HG03039 (cell line): ENCODE data around the gene PMCH.
A peak's percentile ranks its signal among the peaks of the same experiment; 100 is the strongest.
"Not testable (repeated sequence)": the region's sequence is repeated elsewhere in the genome, so short reads cannot be mapped to it uniquely, and the experiment has no call there.

Experiments used
- ATAC-seq: cut with Tn5 transposase; IDR thresholded peaks from one replicate; pipeline ENCODE4 v1.9.1; 2021; ENCODE audit warnings: mild to moderate bottlenecking, moderate library complexity; ENCODE audit not compliant: unreplicated experiment

Gene PMCH

GRCh38 chr12:102197789-102198188 is at the start of gene PMCH:
Gene PMCH, minus strand, starts transcription at chr12:102197833. Its CDS starts 63 bp downstream, at chr12:102197770.
- ATAC-seq: peak; percentile 84

DNA sequence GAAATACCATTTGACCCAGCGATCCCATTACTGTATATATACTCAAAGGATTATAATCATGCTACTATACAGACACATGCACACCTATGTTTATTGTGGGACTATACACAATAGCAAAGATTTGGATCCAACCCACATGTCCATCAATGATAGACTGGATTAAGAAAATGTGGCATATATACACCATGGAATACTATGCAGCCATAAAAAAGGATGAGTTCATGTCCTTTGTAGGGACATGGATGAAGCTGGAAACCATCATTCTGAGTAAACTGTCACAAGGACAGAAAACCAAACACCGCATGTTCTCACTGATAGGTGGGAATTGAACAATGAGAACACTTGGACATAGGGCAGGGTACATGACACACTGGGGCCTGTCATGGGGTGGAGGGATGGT is 43.2 kb upstream of the PMCH start:
- ATAC-seq: not testable (repeated sequence)

DNA sequence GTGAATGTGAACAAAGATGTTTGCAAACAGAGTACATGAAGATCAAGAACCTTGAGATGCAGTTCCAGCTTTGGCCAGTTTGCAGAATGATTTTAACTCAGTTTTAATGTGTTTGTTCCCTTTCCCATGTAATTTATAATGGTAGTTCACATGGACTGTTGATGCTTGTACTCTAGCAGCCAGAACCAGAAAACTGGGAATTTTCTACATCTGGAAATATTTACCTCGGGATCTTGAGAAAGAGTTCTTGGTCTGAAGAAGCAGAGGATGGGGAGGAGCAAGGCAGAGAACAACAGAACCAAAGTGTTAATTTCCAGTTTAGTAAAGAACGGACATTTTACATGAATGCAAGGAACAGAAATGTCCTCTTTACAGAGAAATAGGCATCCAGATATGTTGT is 37.0 kb upstream of the PMCH start:
- no peak for ATAC-seq

DNA sequence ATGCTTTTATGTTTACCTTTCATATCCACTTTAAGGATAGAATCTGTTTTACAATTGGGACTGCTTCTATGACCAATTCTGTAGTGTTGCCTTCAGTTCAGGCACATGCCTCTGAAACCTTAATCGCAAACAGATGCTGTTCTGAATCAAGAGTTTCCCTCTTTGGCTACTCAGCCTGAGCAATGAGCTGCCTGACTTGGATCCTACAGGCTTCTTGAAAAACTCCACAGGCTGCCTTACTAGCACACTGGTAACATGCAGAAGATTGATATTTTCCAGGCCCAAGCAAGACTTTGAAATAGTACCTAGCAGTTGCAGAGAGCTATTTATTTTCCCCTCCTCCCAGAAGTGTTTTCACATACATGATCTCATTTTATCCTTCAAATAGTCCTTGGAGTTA is 34.8 kb upstream of the PMCH start:
- ATAC-seq: no peak

DNA sequence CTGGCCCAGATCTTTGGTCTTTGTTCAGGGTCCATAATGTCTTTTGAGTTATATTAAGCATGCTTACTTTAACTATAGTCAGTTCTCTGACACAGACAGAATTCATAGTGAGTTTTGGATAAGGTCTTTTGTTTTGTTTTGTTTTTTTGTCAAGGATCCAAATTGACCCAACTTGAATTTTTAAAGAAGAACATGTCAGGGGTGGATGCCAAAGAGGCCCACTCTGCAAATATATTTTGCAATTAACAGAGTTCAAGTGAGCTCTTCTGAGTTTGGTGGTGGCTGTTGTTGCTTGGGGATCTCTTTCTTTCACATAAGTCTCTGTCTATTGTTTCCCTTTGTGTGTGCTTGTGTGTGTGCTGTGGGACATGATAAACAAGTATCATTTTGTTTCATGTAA is 34.4 kb upstream of the PMCH start:
- ATAC-seq: no peak

GRCh38 chr12:102227954-102228353 is 30.3 kb upstream of the PMCH start:
- ATAC-seq: no peak

GRCh38 chr12:102220736-102221135 is 23.1 kb upstream of the PMCH start:
- ATAC-seq: no peak

DNA sequence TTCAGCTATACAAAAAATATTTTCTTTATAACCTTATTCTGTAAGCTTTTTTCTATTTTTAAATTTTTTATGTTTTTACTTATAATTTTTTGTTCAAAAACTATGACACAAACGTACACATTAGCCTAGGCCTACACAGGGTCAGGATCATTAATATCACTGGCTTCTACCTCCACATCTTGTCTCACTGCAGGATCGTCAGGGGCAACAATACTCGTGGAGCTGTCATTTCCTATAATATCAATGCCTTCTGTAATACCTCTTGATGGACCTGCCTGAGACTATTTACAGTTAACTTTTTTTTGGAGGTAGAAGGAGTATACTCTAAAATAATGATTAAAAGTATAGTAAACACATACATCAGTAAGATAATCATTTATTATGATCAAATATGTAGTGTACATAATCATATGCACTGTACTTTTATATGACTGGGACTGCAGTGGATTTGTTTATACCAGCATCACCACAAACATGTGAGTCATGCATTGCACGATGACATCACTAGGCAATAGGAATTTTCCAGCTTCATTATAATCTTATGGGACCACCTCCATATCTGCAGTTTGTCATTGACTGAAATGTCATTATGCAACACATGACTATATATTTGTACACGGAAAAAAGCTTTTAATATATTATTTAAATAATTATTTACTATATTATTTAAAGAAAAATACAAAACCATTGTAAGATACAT is 18.5 kb upstream of the PMCH start:
- no peak for ATAC-seq

DNA sequence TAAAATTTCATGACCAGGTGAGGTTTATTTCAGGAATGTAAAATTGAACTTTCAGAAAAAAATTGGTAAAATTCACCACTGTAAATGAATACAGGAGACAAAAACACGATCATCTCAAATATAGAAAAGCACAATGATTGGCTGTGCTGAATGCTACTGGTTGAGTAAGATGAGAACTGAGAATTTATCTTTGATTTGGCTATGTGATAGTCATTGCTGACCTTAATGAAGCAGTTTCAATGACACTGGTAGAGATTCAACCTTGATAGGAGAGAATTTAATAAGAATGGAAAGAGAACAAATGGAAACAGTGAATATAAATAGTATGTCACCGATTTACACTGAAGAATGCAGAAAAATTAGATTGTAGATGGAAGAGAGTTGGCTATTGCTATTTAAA is 6.4 kb upstream of the PMCH start:
- no peak for ATAC-seq

DNA sequence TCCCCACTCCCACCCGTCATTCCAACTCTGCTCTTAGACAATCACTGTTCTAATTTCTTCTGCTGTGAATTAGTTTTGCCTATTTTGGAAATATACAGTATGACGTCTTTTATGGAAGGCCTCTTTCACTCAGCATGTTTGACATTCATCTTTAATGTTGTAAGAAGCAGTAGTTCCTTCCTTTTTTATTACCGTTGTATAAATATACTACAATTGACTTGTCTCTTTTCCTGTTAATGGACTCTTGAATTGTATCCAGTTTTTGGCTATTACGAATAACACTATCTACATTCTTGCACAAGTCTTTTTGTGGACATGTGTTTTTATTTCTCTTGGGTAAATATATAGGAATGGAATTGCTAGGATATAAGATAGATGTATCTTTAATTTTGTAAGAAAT is 4.9 kb upstream of the PMCH start:
- ATAC-seq: no peak

DNA sequence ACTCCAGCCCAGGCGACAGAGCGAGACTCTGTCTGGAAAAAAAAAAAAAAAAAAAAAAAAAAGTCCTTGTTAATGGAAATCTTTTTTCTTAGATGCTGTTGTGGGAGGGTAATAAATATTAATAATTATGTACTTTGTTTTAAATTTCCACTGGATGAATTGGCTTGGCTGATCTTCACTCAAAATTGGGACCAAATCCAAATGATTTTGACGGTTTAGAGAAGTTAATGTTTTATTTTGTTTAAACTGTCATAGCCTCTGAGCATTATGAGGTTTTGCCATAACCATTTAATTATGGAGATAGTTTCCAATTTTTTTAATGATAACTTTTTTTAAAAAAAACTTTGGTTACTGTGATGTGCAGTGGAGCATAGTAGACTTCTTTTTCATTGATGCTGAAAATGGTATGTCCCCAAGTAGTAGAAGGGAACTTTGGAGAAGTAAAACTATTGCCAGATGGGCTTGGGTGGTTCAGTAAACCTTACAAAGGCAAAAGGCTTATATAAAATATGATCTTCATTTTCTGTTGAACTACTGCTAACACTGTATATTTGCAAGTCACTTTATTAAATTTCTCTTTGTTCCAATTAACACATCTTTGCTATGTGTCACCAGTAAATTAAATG is 3.9 kb upstream of the PMCH start:
- ATAC-seq: no peak

DNA sequence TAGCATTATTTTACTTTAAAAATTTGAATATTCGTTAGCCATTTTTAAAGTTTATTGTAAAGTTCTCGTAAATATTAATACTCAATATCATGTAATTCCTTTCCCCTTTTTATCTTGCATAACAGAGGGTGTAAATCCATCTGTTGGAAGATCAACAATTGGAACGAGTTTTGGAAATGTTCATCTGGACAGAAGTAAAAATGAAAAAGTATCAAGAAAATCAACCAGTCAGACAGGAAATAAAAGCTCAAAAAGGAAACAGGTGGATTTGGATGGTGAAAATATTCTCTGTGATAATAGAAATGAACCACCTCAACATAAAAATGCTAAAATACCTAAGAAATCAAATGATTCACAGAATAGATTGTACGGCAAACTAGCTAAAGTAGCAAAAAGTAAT is 1.8 kb downstream of the PMCH start:
- ATAC-seq: no peak

GRCh38 chr12:102182635-102183034 is 15.0 kb downstream of the PMCH start:
- no peak for ATAC-seq

GRCh38 chr12:102174761-102175160 is 22.9 kb downstream of the PMCH start:
- no peak for ATAC-seq

GRCh38 chr12:102174117-102174516 is 23.5 kb downstream of the PMCH start:
- no peak for ATAC-seq

DNA sequence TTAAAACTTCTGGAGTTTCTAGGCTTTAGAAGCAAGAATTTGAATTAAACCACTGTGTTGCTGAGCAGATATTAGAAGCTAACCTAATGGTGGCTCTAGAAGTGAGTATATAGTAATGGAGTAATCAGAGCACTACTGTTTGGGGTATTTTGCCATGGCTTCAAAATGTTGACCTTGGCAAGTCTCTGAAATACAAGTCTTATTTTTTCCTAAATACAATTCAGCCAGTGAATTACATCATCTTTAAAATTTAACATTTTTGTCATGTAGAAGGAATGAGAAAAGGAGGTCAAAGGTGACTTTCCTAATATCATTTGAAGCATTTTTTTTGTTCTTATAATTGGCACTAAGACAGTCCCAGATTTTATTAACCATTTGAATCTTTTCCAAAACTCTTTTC is 25.2 kb downstream of the PMCH start:
- ATAC-seq: no peak

DNA sequence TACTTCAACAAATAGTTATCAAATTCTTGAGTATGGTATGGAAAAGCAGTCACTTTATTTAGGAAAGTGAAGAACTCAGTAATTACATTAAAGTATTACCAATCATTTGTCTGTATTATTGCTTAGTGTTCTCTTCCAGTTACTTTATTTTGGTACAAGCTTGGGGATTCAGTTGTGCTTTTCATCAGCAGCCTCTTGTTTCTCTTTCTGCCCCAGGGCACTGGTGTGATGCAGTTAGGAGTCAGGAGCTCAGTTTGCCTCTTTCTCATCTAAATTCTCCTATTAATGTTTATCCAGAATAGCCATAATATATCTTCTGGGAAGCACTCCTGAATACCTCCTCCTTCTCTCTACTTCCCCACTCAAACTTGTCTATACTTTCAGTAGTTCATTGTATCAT is 25.7 kb downstream of the PMCH start:
- no peak for ATAC-seq

DNA sequence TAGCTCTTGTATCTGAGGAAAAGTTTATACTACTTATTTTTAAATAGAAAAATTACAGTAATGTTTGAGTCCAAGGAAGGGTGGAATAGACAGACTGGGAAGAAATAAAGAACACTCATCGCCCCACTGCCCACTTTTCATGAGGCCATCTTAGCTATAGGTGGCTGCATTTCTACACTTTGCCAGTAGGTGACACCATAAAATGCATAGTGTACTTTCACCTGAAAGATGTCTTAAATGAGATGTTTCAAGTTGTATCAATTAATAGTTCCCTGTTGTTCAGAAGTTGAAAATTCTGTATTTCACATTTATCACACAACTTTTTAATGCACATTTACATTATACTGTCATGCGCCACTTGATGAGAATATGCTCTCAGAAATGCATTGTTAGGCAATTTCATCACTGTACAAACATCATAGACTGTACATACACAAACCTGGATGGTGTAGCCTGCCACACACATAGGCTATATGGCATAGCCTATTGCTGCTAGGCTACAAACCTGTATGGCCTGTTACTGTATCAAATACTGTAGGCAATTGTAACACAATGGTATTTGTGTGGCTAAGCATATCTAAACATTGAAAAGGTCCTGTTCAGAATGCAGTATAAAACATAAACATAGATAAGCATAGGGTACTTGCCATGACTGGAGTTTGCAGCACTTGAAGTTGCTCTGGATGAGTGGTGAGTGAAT is 27.6 kb downstream of the PMCH start:
- no peak for ATAC-seq

GRCh38 chr12:102167821-102168604 is 29.6 kb downstream of the PMCH start:
- ATAC-seq: peak; percentile 70

DNA sequence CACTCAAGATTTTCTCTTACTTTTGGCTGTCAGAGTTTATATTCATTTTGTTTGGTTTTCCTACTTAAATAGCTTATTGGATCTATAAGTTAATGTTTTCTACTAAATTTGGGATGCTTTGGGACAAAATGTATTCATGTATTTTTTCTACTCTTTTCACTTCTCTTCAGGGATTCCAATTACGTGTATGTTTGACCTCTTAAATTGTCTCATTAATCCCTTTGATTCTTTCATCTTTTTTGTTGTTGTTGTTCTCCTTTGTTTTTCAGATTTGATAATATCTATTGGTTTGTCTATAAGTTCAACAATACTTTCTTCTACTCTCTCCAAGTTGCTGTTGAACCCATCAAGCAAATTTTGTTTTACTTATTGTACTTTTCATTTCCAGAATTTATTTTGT is 34.2 kb downstream of the PMCH start:
- no peak for ATAC-seq

GRCh38 chr12:102155206-102155605 is 42.4 kb downstream of the PMCH start:
- not testable (repeated sequence) for ATAC-seq
